Heart left ventricle (tissue), 16 donors: ENCODE results near the gene ICE1. TPM values are rescaled to one million over a fixed set of nuclear protein-coding genes. Genes with fewer than 3 reads are reported as not detected.
"Not testable (repeated sequence)": the region's sequence is repeated elsewhere in the genome, so short reads cannot be mapped to it uniquely, and the experiment has no call there.

Experiments used
- ATAC-seq, 4 donors: fragments of 200-7000 bp; cut with Tn5 transposase; one replicate each; pipeline ENCODE4 v1.9.1; 2020 to 2022; ENCODE audit warnings: moderate library complexity in 4 of 4, mild to moderate bottlenecking in 3 of 4, moderate number of reproducible peaks in 1 of 4
- DNase-seq, 5 donors: peaks; one replicate each; pipeline ENCODE4 v3.0.0-alpha.2; 2020
- H3K27ac ChIP-seq, 12 donors: fragments of 200-600 bp; sonication (generic) in 4 of 12; one replicate each; pipeline versions ENCODE4 v1.5.0 to v1.8.0; 2016 to 2022; ENCODE audit warnings: mild to moderate bottlenecking in 2 of 12
- H3K27me3 ChIP-seq, 9 donors: fragments of 200-600 bp; sonication (generic) in 2 of 9; one replicate each; pipeline versions ENCODE4 v1.5.1 to v1.8.0; 2016 to 2022; ENCODE audit warnings: mild to moderate bottlenecking in 3 of 9
- H3K36me3 ChIP-seq, 9 donors: fragments of 200-600 bp; sonication (generic) in 2 of 9; one replicate each; pipeline versions ENCODE4 v1.5.0 to v1.8.0; 2018 to 2022; ENCODE audit warnings: mild to moderate bottlenecking in 2 of 9
- H3K4me1 ChIP-seq, 12 donors: fragments of 200-600 bp; sonication (generic) in 4 of 12; one replicate each; pipeline versions ENCODE4 v1.5.0 to v1.8.0; 2016 to 2022; ENCODE audit warnings: mild to moderate bottlenecking in 3 of 12
- H3K4me3 ChIP-seq, 12 donors: fragments of 200-600 bp; sonication (generic) in 4 of 12; one replicate each; pipeline versions ENCODE4 v1.5.0 to v1.8.0; 2017 to 2022; ENCODE audit warnings: mild to moderate bottlenecking in 9 of 12, moderate library complexity in 4 of 12
- H3K9me3 ChIP-seq, 12 donors: fragments of 200-600 bp; sonication (generic) in 4 of 12; one replicate each; pipeline versions ENCODE4 v1.5.0 to v1.8.0; 2016 to 2022; ENCODE audit warnings: mild to moderate bottlenecking in 1 of 12
- POLR2A ChIP-seq, 2 donors: fragments of 450-650 bp; IDR thresholded peaks; one replicate each; pipeline ENCODE4 v1.6.1; 2017; ENCODE audit warnings: antibody characterized with exemption in 2 of 2, mild to moderate bottlenecking in 2 of 2, moderate library complexity in 2 of 2
- WGBS, 4 donors: extraction: QIAGEN DNeasy Blood & Tissue Kit in 2 of 4; methylation state at CpG; one replicate each; pipeline versions ENCODE4 v1.1.5 to v1.1.7; 2013 to 2018; 5-methylcytosine and 5-hydroxymethylcytosine counted together
- intact Hi-C, 10 donors: fragments of 100-400 bp; cut with DNase I; formaldehyde crosslinking; loops; one replicate each; pipeline versions ENCODE4 v1.11.1 to v1.14.2; 2022
- polyA plus RNA-seq, 2 donors: library from polyadenylated mRNA; stranded (reverse); fragments of 200-250 nt; gene quantifications; one replicate each; pipeline ENCODE4 v1.2.3, GENCODE V29; 2013
- total RNA-seq, 9 donors: library from RNA; depleted of rRNA in 2 of 9; stranded (reverse); fragments of >200 nt in 2 of 9; fragmentation: NEBNext Ultra II Directional in 3 of 9; extraction: Animal tissue kit (Norgen Biotek cat#: 25700) in 3 of 9; gene quantifications; one replicate each; pipeline versions ENCODE4 v1.1.0 to v1.2.4, GENCODE V29; 2016 to 2023
- TF ChIP-seq, protein P1 (sequence below), 12 donors: fragments of 200-600 bp; sonication (generic) in 4 of 12; IDR thresholded peaks; one replicate each; pipeline versions ENCODE4 v1.5.0 to v1.8.0; 2018 to 2022; ENCODE audit warnings: antibody characterized with exemption in 12 of 12, mild to moderate bottlenecking in 5 of 12
- donor health status: ischemic (EF 13 %, LVEDD 7.1; RV severe dilation, severe dysfunction).
- donor health status: healthy with polysubstance abuse.
- donor health status: DM: no; HTN: yes; CAD: no.
- donor health status: DM: no; HTN: no; CAD: no.
- donor health status: ischemic (EF 25% LVEDD 6.9; RV normal size, moderate dysfunction).
- donor health status: ischemic (EF 25% LVEDD 5.7; RV mildly dilated, moderate dysfunction).
- donor health status: healthy.
- donor health status: DM: yes; HTN: yes; CAD: no.
- donor health status: ischemic (EF 35%, LVEDD 5.7; RV mildly dilated, moderate dysfunction).
- donor health status: nonischemic (EF 11% LVEDD 7.7; RV severe dilation, severe dysfunction).
- donor health status: DM: yes; HTN: yes; CAD: no.
- donor health status: PGD.
- donor health status: ischemic (EF 29% LVEDD 5.4; RV normal size, mild dysfunction).
- donor health status: nonischemic (EF 23%, LVEDD 6.1; RV moderate dilation, normal function).

ICE1 gene
- total and polyA plus RNA-seq, 11 donors = 4.8 to 21.4 (median 18.7) TPM

- Histone ChIP-seq H3K9me3 (no peaks in the 10 kb centered on the region), H3K4me3 (no peak overlapping the region), H3K4me1 (no peaks in the 10 kb centered on the region), H3K27ac (no peak overlapping the region), H3K27me3 (no peaks in the 10 kb centered on the region), H3K36me3 (peaks cover 3 to 83% (median 59%) of the 10 kb centered on the region in 9 donors)
- DNase-seq = no peak
- 90 to 98% (median 95%) methylated on average over 5 of the region's 5 CpGs for WGBS, 4 donors
- ATAC-seq = peak in 1 of 4 donors; percentile 36
- intact Hi-C loops = no loop called here
- no peak for TF ChIP-seq POLR2A (IDR thresholded peaks at IDR 0.05)
- TF ChIP-seq, protein P1, sequence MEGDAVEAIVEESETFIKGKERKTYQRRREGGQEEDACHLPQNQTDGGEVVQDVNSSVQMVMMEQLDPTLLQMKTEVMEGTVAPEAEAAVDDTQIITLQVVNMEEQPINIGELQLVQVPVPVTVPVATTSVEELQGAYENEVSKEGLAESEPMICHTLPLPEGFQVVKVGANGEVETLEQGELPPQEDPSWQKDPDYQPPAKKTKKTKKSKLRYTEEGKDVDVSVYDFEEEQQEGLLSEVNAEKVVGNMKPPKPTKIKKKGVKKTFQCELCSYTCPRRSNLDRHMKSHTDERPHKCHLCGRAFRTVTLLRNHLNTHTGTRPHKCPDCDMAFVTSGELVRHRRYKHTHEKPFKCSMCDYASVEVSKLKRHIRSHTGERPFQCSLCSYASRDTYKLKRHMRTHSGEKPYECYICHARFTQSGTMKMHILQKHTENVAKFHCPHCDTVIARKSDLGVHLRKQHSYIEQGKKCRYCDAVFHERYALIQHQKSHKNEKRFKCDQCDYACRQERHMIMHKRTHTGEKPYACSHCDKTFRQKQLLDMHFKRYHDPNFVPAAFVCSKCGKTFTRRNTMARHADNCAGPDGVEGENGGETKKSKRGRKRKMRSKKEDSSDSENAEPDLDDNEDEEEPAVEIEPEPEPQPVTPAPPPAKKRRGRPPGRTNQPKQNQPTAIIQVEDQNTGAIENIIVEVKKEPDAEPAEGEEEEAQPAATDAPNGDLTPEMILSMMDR (IDR thresholded peaks at IDR 0.05) = no peak
Observed at GRCh38 chr5:5474961-5475360, 52.5 kb downstream of the ICE1 start.

GRCh38 chr5:5475975-5476374 lies 53.5 kb downstream of the ICE1 start:
- H3K36me3 ChIP-seq = peaks cover 3 to 84% (median 57%) of the 10 kb centered on the region in 9 donors
- intact Hi-C loops = no loop called here

GRCh38 chr5:5479578-5479977 lies 57.1 kb downstream of the ICE1 start:
- H3K9me3 ChIP-seq, H3K4me3 ChIP-seq, intact Hi-C loops, ATAC-seq, H3K27ac ChIP-seq, H3K27me3 ChIP-seq, DNase-seq, H3K4me1 ChIP-seq: not testable (repeated sequence)
- WGBS, 4 donors = 91 to 100% (median 99%) methylated on average over 1 of the region's 1 CpG
- peaks cover 3 to 67% (median 52%) of the 10 kb centered on the region in 9 donors for H3K36me3 ChIP-seq

More at GRCh38 chr5:5475975-5476374, 53.5 kb downstream of the ICE1 start:
- Histone ChIP-seq H3K27ac (no peak overlapping the region), H3K27me3 (no peaks in the 10 kb centered on the region), H3K9me3 (no peaks in the 10 kb centered on the region), H3K4me3 (no peak overlapping the region), H3K4me1 (no peaks in the 10 kb centered on the region)
- TF ChIP-seq, protein P1 (IDR thresholded peaks at IDR 0.05) = no peak
- TF ChIP-seq POLR2A (IDR thresholded peaks at IDR 0.05) = no peak
- DNase-seq = no peak
- ATAC-seq = no peak
- 96 to 100% (median 98%) methylated on average over 2 of the region's 2 CpGs for WGBS, 4 donors

DNA sequence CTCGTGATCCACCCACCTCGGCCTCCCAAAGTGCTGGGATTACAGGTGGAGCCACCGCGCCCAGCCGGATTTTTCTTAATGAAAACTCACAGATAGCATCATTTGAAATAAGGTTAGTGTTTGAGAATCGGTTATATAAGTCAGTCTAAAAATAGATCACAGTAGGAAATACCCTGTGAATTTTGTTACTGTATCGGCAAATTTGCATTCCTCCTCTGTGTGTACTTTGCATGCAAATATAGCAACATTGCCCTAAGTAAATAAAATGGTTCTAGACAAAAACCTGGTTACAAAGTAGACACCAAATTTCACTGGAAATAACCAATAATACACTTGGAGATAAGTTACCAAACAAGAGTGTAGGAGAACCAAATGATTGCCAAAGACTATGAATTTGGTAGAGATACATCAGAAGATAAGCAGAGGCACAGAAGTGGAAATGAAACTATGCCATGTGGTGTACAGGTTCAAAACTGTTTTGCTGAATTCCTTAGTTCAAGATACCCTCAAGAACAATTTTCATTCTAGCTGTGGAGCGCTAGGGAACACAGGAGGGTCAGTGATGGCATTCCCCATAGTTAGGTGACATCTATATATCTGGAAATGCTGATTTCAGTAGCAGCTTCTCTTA lies 58.1 kb downstream of the ICE1 start:
- Histone ChIP-seq H3K36me3 (peaks cover 0 to 64% (median 46%) of the 10 kb centered on the region in 9 donors), H3K27ac (no peak overlapping the region)
- intact Hi-C loops = no loop called here

More for the DNA sequence above, 58.1 kb downstream of the ICE1 start:
- Histone ChIP-seq H3K4me1 (peaks cover 0 to 9% (median 0%) of the 10 kb centered on the region in 12 donors), H3K27me3 (no peaks in the 10 kb centered on the region), H3K9me3 (no peaks in the 10 kb centered on the region), H3K4me3 (no peak overlapping the region)
- 85 to 93% (median 90%) methylated on average over 8 of the region's 8 CpGs for WGBS, 4 donors
- ATAC-seq = no peak
- TF ChIP-seq POLR2A (IDR thresholded peaks at IDR 0.05) = no peak
- TF ChIP-seq, protein P1 (IDR thresholded peaks at IDR 0.05) = no peak
- DNase-seq = no peak
